ENCODE results near the gene PCDHB1.

- no peak for TF ChIP-seq CTCF (IDR thresholded peaks at IDR 0.05; ENCODE audit: borderline replicate concordance, extremely low read depth, low read length, poor library complexity, severe bottlenecking)
- no peak for TF ChIP-seq EZH2 (IDR thresholded peaks at IDR 0.05; ENCODE audit: borderline replicate concordance, low read depth, low read length, severe bottlenecking)
Observed at GRCh38 chr5:141050622-141051520, at the start of gene PCDHB1.
